ENCODE results near the gene WDFY3. TPM values are rescaled to one million over a fixed set of nuclear protein-coding genes. Genes with fewer than 3 reads are reported as not detected.

WDFY3 gene
- total and polyA plus RNA-seq, 2 experiments from 2014 or later: 8.0 to 89.0 TPM

DNA sequence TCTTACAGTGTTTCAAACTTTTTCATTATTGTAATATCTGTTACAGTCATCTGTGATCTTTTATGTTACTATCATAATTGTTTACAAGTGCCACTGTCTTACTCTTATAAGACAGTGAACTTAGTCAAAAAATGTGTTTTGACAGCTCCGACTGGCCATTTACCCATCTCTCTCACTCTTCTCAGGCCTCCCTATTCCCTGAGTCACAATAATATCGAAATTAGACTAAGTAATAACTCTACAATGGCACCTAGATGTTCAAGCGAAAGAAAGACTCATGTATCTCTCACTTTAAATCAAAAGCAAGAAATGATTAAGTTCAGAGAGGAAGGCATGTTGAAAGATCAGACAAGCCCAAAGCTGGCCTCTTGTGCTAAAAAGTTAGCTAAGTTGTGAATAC, 199.3 kb downstream of the WDFY3 start:
- Mint-ChIP-seq H3K9me3 (no peaks in the 10 kb centered on the region; the same call in 2 of the 3 replicates), H3K27ac (no peak overlapping the region), H3K4me3 (no peak overlapping the region), H3K4me1 (peaks cover 4% of the 10 kb centered on the region), H3K36me3 (ENCODE audit: low read depth) (peaks cover 37% of the 10 kb centered on the region; the same call in 2 of the 3 replicates), H3K27me3 (ENCODE audit: insufficient read depth, low read depth, poor library complexity) (peaks cover 1% of the 10 kb centered on the region)
- no peak overlapping the region for H2AFZ ChIP-seq
- 0 out of 2 replicates have a peak, but pooled peaks cover 2% of the 10 kb centered on the region for H3K4me1 ChIP-seq (ENCODE audit: insufficient read depth)
- no peak overlapping the region for H3K4me3 ChIP-seq
- TF ChIP-seq ZNF114 (CRISPR knock-in tag; IDR thresholded peaks at IDR 0.05) (no peak), CREB1 (CRISPR knock-in tag; IDR thresholded peaks at IDR 0.05; ENCODE audit: low read depth) (no peak)
- ATAC-seq (no peak), DNase-seq (ENCODE audit: low spot score) (no peak)
- no peaks in the 10 kb centered on the region for H3K27me3 ChIP-seq (ENCODE audit: insufficient read depth)
- H3K36me3 ChIP-seq (ENCODE audit: insufficient read depth): peaks cover 7% of the 10 kb centered on the region; the same call in 1 of the 2 replicates
- H3K27ac ChIP-seq (ENCODE audit: low read depth): no peak overlapping the region
- H4K20me1 ChIP-seq (replicated peaks; ENCODE audit: insufficient read depth): no peaks in the 10 kb centered on the region
- H3F3A ChIP-seq (replicated peaks; ENCODE audit: low read depth): no peaks in the 10 kb centered on the region
- no peaks in the 10 kb centered on the region for H3K79me2 ChIP-seq (replicated peaks; ENCODE audit: insufficient read depth)
- no peak overlapping the region for H3K4me2 ChIP-seq
- H3K9me2 ChIP-seq (ENCODE audit: insufficient read depth): no peaks in the 10 kb centered on the region

DNA sequence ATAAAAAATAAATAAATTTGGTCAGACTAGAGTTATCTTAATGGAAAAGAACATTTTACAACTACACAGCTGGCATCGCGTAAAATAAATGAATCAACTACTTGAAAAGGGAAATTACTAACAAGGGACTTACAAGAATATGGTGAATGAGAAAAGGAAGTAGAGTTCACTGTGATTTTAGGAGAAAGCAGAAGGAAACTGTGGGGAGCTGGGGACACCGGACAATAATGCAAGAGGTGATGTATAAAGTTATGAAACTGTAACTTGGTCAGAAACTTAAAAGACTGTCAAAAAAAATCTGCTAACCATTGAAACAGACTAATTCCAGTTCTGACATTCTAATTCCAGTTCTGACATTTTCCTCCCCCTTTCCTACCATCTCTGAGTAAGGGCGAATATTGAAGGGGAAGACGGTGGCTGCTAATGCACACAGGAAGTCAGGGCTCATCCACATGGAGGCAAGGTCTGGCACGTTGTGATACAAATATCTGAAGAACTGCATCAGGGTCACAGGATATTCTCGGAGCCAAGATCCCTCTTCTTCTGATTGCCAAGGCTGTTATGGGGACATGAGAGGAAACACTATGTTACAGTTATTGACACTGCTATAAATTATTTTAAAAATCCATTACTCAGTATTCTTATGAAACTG, 213.0 kb downstream of the WDFY3 start:
- Histone ChIP-seq H2AFZ (no peak overlapping the region), H3K27me3 (ENCODE audit: insufficient read depth) (no peaks in the 10 kb centered on the region), H4K20me1 (replicated peaks; ENCODE audit: insufficient read depth) (0 out of 2 replicates have a peak, but pooled peaks cover 3% of the 10 kb centered on the region), H3K79me2 (replicated peaks; ENCODE audit: insufficient read depth) (no peaks in the 10 kb centered on the region), H3K4me2 (no peak overlapping the region), H3K36me3 (ENCODE audit: insufficient read depth) (peaks cover 22% of the 10 kb centered on the region; the same call in 1 of the 2 replicates), H3K4me1 (ENCODE audit: insufficient read depth) (no peaks in the 10 kb centered on the region), H3K9me2 (ENCODE audit: insufficient read depth) (no peaks in the 10 kb centered on the region), H3K4me3 (no peak overlapping the region), H3K27ac (ENCODE audit: low read depth) (no peak overlapping the region), H3F3A (replicated peaks; ENCODE audit: low read depth) (no peaks in the 10 kb centered on the region)
- DNase-seq (ENCODE audit: low spot score) (no peak), ATAC-seq (no peak)
- Mint-ChIP-seq H3K9me3 (no peaks in the 10 kb centered on the region), H3K27ac (no peak overlapping the region), H3K4me3 (no peak overlapping the region), H3K4me1 (no peaks in the 10 kb centered on the region), H3K36me3 (ENCODE audit: low read depth) (peaks cover 26% of the 10 kb centered on the region; the same call in 2 of the 3 replicates), H3K27me3 (ENCODE audit: insufficient read depth, low read depth, poor library complexity) (no peaks in the 10 kb centered on the region)
- TF ChIP-seq JUNB (IDR thresholded peaks at IDR 0.05; ENCODE audit: unreplicated experiment): no peak

DNA sequence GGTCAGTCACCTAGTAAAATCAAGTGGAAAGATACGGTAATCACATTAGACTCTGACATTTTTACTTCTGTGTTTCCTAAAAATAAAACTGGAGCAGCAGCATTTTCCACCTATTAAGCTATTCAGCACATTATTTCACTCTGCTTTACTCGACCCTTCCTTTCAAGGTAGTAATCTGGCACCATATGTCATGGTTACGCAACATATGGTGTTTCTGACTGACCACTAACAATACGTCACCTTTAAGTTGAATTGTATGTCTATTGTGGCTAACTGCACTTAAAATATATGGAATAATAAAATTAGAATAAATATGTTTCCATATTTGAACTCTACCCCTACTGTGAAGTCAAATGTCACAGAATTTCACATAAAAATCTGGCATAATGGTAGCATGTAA, 214.8 kb downstream of the WDFY3 start:
- Mint-ChIP-seq H3K4me3 (no peak overlapping the region), H3K36me3 (ENCODE audit: low read depth) (peaks cover 38% of the 10 kb centered on the region), H3K27me3 (ENCODE audit: insufficient read depth, low read depth, poor library complexity) (no peaks in the 10 kb centered on the region), H3K4me1 (no peaks in the 10 kb centered on the region), H3K9me3 (no peaks in the 10 kb centered on the region), H3K27ac (no peak overlapping the region)
- no peak for DNase-seq (ENCODE audit: low spot score)
- Histone ChIP-seq H2AFZ (no peak overlapping the region), H3K27ac (ENCODE audit: low read depth) (no peak overlapping the region), H3K4me1 (ENCODE audit: insufficient read depth) (no peaks in the 10 kb centered on the region), H4K20me1 (replicated peaks; ENCODE audit: insufficient read depth) (0 out of 2 replicates have a peak, but pooled peaks cover under 1% of the 10 kb centered on the region), H3K4me3 (no peak overlapping the region), H3F3A (replicated peaks; ENCODE audit: low read depth) (no peaks in the 10 kb centered on the region), H3K27me3 (ENCODE audit: insufficient read depth) (no peaks in the 10 kb centered on the region), H3K9me2 (ENCODE audit: insufficient read depth) (no peaks in the 10 kb centered on the region), H3K4me2 (no peak overlapping the region), H3K36me3 (ENCODE audit: insufficient read depth) (peaks cover 17% of the 10 kb centered on the region; the same call in 1 of the 2 replicates), H3K79me2 (replicated peaks; ENCODE audit: insufficient read depth) (no peaks in the 10 kb centered on the region)
- ATAC-seq: no peak
- TF ChIP-seq STAT1 (IDR thresholded peaks at IDR 0.05; ENCODE audit: unreplicated experiment): no peak
- no peak for TF ChIP-seq EZH2 (IDR thresholded peaks at IDR 0.05; ENCODE audit: low read depth, unreplicated experiment)
- TF ChIP-seq, protein P1, sequence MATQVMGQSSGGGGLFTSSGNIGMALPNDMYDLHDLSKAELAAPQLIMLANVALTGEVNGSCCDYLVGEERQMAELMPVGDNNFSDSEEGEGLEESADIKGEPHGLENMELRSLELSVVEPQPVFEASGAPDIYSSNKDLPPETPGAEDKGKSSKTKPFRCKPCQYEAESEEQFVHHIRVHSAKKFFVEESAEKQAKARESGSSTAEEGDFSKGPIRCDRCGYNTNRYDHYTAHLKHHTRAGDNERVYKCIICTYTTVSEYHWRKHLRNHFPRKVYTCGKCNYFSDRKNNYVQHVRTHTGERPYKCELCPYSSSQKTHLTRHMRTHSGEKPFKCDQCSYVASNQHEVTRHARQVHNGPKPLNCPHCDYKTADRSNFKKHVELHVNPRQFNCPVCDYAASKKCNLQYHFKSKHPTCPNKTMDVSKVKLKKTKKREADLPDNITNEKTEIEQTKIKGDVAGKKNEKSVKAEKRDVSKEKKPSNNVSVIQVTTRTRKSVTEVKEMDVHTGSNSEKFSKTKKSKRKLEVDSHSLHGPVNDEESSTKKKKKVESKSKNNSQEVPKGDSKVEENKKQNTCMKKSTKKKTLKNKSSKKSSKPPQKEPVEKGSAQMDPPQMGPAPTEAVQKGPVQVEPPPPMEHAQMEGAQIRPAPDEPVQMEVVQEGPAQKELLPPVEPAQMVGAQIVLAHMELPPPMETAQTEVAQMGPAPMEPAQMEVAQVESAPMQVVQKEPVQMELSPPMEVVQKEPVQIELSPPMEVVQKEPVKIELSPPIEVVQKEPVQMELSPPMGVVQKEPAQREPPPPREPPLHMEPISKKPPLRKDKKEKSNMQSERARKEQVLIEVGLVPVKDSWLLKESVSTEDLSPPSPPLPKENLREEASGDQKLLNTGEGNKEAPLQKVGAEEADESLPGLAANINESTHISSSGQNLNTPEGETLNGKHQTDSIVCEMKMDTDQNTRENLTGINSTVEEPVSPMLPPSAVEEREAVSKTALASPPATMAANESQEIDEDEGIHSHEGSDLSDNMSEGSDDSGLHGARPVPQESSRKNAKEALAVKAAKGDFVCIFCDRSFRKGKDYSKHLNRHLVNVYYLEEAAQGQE (IDR thresholded peaks at IDR 0.05; ENCODE audit: unreplicated experiment): no peak
- TF ChIP-seq POLR2AphosphoS5 (IDR thresholded peaks at IDR 0.05; ENCODE audit: low read depth): no peak
